Measurements from ENCODE around the gene TEPSIN. TPM values are rescaled to one million over a fixed set of nuclear protein-coding genes. Genes with fewer than 3 reads are reported as not detected.

Gene TEPSIN
- total RNA-seq, 4 donors from 2014 or later = 19.5 to 31.6 (median 23.5) TPM

DNA sequence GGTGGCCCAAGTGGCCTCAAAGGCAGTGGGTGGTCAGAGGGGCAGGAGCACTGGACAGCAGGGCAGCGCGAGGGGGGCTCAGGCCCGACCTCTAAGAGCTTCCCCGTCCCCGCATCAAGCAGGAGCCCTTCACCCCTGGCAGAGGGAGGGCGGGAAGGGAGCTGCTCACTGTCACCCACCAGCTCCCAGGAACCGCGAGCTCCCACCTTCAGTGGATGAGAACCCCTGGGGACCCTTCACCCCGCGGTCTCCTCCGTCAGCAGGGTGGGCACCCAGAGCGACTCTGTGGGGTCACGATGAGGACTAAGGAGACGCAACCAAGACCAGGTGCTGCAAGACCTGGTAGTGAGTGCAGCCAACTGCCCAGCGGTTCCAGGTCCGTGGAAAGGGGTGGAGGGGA lies 29.7 kb downstream of the TEPSIN start:
- no peak overlapping the region for H3K27ac ChIP-seq (replicated peaks in 1 of 4)
- no peaks in the 10 kb centered on the region for H3K27me3 ChIP-seq
- TF ChIP-seq POLR2A (IDR thresholded peaks at IDR 0.05; ENCODE audit: low read depth) (no peak), EP300 (IDR thresholded peaks at IDR 0.05) (no peak), POLR2AphosphoS5 (IDR thresholded peaks at IDR 0.05) (no peak)
- TF ChIP-seq, protein P1, sequence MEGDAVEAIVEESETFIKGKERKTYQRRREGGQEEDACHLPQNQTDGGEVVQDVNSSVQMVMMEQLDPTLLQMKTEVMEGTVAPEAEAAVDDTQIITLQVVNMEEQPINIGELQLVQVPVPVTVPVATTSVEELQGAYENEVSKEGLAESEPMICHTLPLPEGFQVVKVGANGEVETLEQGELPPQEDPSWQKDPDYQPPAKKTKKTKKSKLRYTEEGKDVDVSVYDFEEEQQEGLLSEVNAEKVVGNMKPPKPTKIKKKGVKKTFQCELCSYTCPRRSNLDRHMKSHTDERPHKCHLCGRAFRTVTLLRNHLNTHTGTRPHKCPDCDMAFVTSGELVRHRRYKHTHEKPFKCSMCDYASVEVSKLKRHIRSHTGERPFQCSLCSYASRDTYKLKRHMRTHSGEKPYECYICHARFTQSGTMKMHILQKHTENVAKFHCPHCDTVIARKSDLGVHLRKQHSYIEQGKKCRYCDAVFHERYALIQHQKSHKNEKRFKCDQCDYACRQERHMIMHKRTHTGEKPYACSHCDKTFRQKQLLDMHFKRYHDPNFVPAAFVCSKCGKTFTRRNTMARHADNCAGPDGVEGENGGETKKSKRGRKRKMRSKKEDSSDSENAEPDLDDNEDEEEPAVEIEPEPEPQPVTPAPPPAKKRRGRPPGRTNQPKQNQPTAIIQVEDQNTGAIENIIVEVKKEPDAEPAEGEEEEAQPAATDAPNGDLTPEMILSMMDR (IDR thresholded peaks at IDR 0.05) = no peak
- H3K4me3 ChIP-seq = no peak overlapping the region
- H3K9me3 ChIP-seq = no peaks in the 10 kb centered on the region
- peaks cover 0 to 31% (median 20%) of the 10 kb centered on the region in 4 donors for H3K36me3 ChIP-seq
- 95% methylated on average over 16 of the region's 16 CpGs for WGBS
- intact Hi-C loops (cut with DNase I) = no loop called here
- no peak for DNase-seq (ENCODE audit: extremely low spot score)
- peaks cover 0 to 5% (median 0%) of the 10 kb centered on the region in 4 donors for H3K4me1 ChIP-seq

DNA sequence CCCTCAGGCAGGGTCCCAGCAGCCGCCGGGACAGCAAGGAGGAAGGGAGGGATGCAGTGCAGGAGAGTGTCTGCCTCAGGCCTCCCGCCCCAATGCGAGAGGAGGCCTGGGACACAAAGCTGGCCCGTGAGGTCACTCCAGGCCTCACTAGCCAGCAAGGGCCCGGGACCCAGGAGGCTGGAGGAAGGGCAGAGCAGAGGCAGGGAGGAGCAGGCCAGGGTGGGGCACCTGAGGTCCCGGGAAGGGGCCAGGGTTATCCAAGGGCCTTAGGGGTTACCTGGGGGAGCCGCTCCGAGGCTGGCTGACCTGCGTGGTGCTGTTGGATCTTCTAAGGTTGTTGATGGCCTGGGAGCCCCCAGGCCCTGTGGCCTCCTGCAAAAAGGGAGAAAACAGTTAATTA lies 30.2 kb downstream of the TEPSIN start:
- WGBS = 96% methylated on average over 7 of the region's 10 CpGs

DNA sequence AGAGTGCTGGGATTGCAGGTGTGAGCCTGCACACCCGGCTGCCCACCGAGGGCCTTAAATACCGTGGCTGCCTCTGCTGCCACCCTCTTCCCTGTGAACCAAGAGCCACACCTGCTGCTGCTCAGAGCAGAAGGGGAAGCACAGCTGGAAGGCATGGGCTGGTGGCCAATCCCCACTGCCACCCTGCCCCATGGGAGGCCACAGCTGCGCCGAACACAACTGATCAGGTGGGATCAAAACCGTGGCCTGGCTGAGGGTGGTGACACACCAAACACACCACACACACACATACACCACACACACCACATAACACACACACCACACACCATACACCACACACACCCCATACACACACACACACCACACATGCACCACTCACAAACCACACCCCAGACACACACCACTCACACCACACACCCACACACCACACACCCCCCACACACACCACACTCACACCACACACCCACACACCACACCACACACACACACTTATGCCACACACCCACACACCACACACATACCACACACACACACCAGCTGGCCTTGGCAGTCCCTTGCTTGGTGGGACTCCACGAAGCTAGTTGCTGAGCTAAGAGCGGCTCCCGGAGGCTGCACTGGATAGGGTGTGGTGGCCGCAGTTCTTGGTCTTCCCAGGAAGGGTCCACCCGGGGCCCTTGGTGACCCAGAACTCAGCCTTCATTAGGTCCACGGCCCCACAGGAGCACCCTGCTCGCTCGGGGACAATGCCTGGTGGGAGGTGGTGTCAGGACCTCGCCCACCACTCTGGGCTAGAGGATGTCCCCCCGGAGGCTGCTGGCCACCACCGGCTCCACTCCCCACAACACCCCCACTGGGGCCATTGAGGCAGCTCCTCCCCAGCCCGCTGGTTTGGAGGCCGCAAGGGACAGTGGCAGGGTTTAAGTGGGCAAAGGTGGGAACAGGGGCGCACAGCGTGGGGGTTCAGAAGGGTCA lies 31.0 kb downstream of the TEPSIN start:
- 84% methylated on average over 16 of the region's 21 CpGs for WGBS
- H3K9me3 ChIP-seq = no peaks in the 10 kb centered on the region
- TF ChIP-seq EP300 (IDR thresholded peaks at IDR 0.05) = no peak
- TF ChIP-seq, protein P1 (IDR thresholded peaks at IDR 0.05) = no peak
- TF ChIP-seq POLR2AphosphoS5 (IDR thresholded peaks at IDR 0.05) = no peak
- TF ChIP-seq POLR2A (IDR thresholded peaks at IDR 0.05; ENCODE audit: low read depth) = no peak
- no peaks in the 10 kb centered on the region for H3K27me3 ChIP-seq
- peaks cover 0 to 44% (median 29%) of the 10 kb centered on the region in 4 donors for H3K36me3 ChIP-seq
- H3K4me1 ChIP-seq = peaks cover 0 to 5% (median 0%) of the 10 kb centered on the region in 4 donors
- H3K27ac ChIP-seq (replicated peaks in 1 of 4) = no peak overlapping the region
- intact Hi-C loops (cut with DNase I) = no loop called here
- DNase-seq (ENCODE audit: extremely low spot score) = no peak
- H3K4me3 ChIP-seq = no peak overlapping the region

More for the DNA sequence above, 30.2 kb downstream of the TEPSIN start:
- TF ChIP-seq, protein P1 (IDR thresholded peaks at IDR 0.05) = no peak
- no peak for TF ChIP-seq EP300 (IDR thresholded peaks at IDR 0.05)
- TF ChIP-seq POLR2AphosphoS5 (IDR thresholded peaks at IDR 0.05) = no peak
- TF ChIP-seq POLR2A (IDR thresholded peaks at IDR 0.05; ENCODE audit: low read depth) = no peak
- Histone ChIP-seq H3K9me3 (no peaks in the 10 kb centered on the region), H3K4me1 (peaks cover 0 to 5% (median 0%) of the 10 kb centered on the region in 4 donors), H3K27ac (replicated peaks in 1 of 4) (no peak overlapping the region), H3K4me3 (no peak overlapping the region), H3K27me3 (no peaks in the 10 kb centered on the region), H3K36me3 (peaks cover 0 to 36% (median 22%) of the 10 kb centered on the region in 4 donors)
- no peak for DNase-seq (ENCODE audit: extremely low spot score)
- intact Hi-C loops (cut with DNase I) = no loop called here

DNA sequence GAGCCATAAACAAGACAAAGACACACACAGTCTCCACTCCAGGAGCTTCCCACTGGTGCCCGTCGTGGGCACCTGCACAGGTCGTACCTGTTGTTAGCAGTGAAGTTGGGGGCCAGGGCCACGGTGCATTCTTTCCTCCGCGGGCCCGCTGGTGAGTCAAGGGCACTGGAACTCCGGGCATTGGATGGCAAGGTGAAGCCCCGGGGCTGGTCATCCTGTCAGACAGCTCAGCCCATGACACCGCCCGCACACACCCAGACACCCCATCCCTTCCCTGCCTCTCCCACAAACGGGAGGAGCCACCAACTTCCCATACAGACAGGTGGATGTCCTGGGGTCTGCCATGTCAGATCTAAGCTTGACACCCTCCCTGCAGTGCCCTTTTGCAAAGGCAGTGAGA lies 32.2 kb downstream of the TEPSIN start:
- Histone ChIP-seq H3K4me3 (no peak overlapping the region), H3K9me3 (no peaks in the 10 kb centered on the region), H3K27ac (replicated peaks in 1 of 4) (no peak overlapping the region), H3K27me3 (no peaks in the 10 kb centered on the region), H3K4me1 (peaks cover 0 to 5% (median 0%) of the 10 kb centered on the region in 4 donors), H3K36me3 (peaks cover 0 to 52% (median 30%) of the 10 kb centered on the region in 4 donors)
- intact Hi-C loops (cut with DNase I) = no loop called here
- 95% methylated on average over 12 of the region's 12 CpGs for WGBS
- TF ChIP-seq POLR2AphosphoS5 (IDR thresholded peaks at IDR 0.05) = no peak
- TF ChIP-seq POLR2A (IDR thresholded peaks at IDR 0.05; ENCODE audit: low read depth) = no peak
- TF ChIP-seq, protein P1 (IDR thresholded peaks at IDR 0.05) = no peak
- TF ChIP-seq EP300 (IDR thresholded peaks at IDR 0.05) = no peak
- DNase-seq (ENCODE audit: extremely low spot score) = no peak

Measured in esophagus muscularis mucosa (tissue), 4 donors.